CD14-positive monocyte (primary cell): Measurements from ENCODE around the gene TRANK1. TPM values are rescaled to one million over a fixed set of nuclear protein-coding genes. Genes with fewer than 3 reads are reported as not detected.
A peak's percentile ranks its signal among the peaks of the same experiment; 100 is the strongest.

Experiments used
- DNase-seq, 3 donors: peaks; one replicate each; pipeline ENCODE4 v3.0.0-alpha.2; 2011 to 2022
- H2AFZ ChIP-seq: 2 replicates; pipeline ENCODE4 v1.6.0; 2012; ENCODE audit warnings: mild to moderate bottlenecking, low read depth, low read length, inconsistent platforms; ENCODE audit not compliant: insufficient read depth, poor library complexity, severe bottlenecking
- H3K27ac ChIP-seq, 2 donors: 1 replicate in 1 of 2; 2 replicates in 1 of 2; pipeline ENCODE4 v1.5.1; 2012 to 2013; ENCODE audit warnings: low read length in 2 of 2, control low read depth in 1 of 2, inconsistent platforms in 1 of 2, low read depth in 1 of 2, mild to moderate bottlenecking in 1 of 2
- H3K27me3 ChIP-seq, 2 donors: one replicate each; pipeline versions ENCODE4 v1.6.0 to v1.6.1; 2011 to 2013; ENCODE audit warnings: low read length in 2 of 2; ENCODE audit not compliant: control insufficient read depth in 2 of 2, insufficient read depth in 2 of 2
- H3K36me3 ChIP-seq, 2 donors: replicated peaks in 1 of 2; 1 replicate in 1 of 2; 2 replicates in 1 of 2; pipeline versions ENCODE4 v1.5.1 to v1.6.1; 2012 to 2013; ENCODE audit warnings: low read length in 2 of 2, control low read depth in 1 of 2, inconsistent platforms in 1 of 2, mild to moderate bottlenecking in 1 of 2; ENCODE audit not compliant: insufficient read depth in 2 of 2, control insufficient read depth in 1 of 2
- H3K4me1 ChIP-seq, 2 donors: 1 replicate in 1 of 2; 2 replicates in 1 of 2; pipeline versions ENCODE4 v1.5.1 to v1.6.1; 2012 to 2013; ENCODE audit warnings: low read length in 2 of 2, control low read depth in 1 of 2, inconsistent platforms in 1 of 2, mild to moderate bottlenecking in 1 of 2, moderate library complexity in 1 of 2; ENCODE audit not compliant: insufficient read depth in 2 of 2, control insufficient read depth in 1 of 2
- H3K4me2 ChIP-seq: replicated peaks from 2 replicates; pipeline ENCODE3; 2012; ENCODE audit warnings: low read length, moderate library complexity, mild to moderate bottlenecking; ENCODE audit not compliant: poor library complexity, severe bottlenecking; ENCODE audit errors: extremely low read depth
- H3K4me3 ChIP-seq, 3 experiments: fragments of 200-600 bp in 1 of 3; sonication (generic) in 1 of 3; replicated peaks in 1 of 3; 1 replicate in 2 of 3; 2 replicates in 1 of 3; pipeline ENCODE4 v1.5.1; 2011 to 2013; ENCODE audit warnings: low read length in 3 of 3, mild to moderate bottlenecking in 3 of 3, control low read depth in 2 of 3, low read depth in 2 of 3, inconsistent platforms in 1 of 3, moderate library complexity in 1 of 3
- H3K79me2 ChIP-seq: 2 replicates; pipeline ENCODE4 v1.6.0; 2012; ENCODE audit warnings: mild to moderate bottlenecking, control low read depth, inconsistent platforms, low read length, moderate library complexity; ENCODE audit not compliant: insufficient read depth
- H3K9ac ChIP-seq: 2 replicates; pipeline ENCODE4 v1.6.0; 2017; ENCODE audit warnings: low read length, mild to moderate bottlenecking; ENCODE audit not compliant: insufficient read depth, poor library complexity, severe bottlenecking
- H3K9me3 ChIP-seq, 2 donors: replicated peaks in 1 of 2; 1 replicate in 1 of 2; 2 replicates in 1 of 2; pipeline versions ENCODE4 v1.5.1 to v1.6.1; 2012 to 2013; ENCODE audit warnings: low read length in 2 of 2, control low read depth in 1 of 2; ENCODE audit not compliant: control insufficient read depth in 1 of 2, insufficient read depth in 1 of 2
- H4K20me1 ChIP-seq: 2 replicates; pipeline ENCODE4 v1.6.0; 2012; ENCODE audit warnings: mild to moderate bottlenecking, low read length, control low read depth, moderate library complexity; ENCODE audit not compliant: insufficient read depth
- H3K27ac Mint-ChIP-seq, 7 donors: one replicate each; pipeline ENCODE4 v1.8.0; 2020; ENCODE audit warnings: mild to moderate bottlenecking in 7 of 7, mixed read lengths in 7 of 7, moderate library complexity in 6 of 7, inconsistent platforms in 2 of 7
- H3K27me3 Mint-ChIP-seq, 3 donors: one replicate each; pipeline ENCODE4 v1.8.0; 2021 to 2022; ENCODE audit warnings: low read depth in 3 of 3, mild to moderate bottlenecking in 3 of 3, mixed read lengths in 3 of 3, moderate library complexity in 3 of 3, inconsistent platforms in 1 of 3
- H3K36me3 Mint-ChIP-seq, 2 donors: one replicate each; pipeline ENCODE4 v1.8.0; 2020; ENCODE audit warnings: mixed read lengths in 2 of 2, inconsistent platforms in 1 of 2, mild to moderate bottlenecking in 1 of 2
- H3K4me1 Mint-ChIP-seq: one replicate; pipeline ENCODE4 v1.8.0; 2020; ENCODE audit warnings: mild to moderate bottlenecking, mixed read lengths
- H3K4me3 Mint-ChIP-seq, 2 donors: one replicate each; pipeline ENCODE4 v1.8.0; 2020; ENCODE audit warnings: mild to moderate bottlenecking in 2 of 2, mixed read lengths in 2 of 2, moderate library complexity in 1 of 2
- H3K9me3 Mint-ChIP-seq, 7 donors: one replicate each; pipeline ENCODE4 v1.8.0; 2020 to 2022; ENCODE audit warnings: mixed read lengths in 7 of 7, mild to moderate bottlenecking in 6 of 7, moderate library complexity in 6 of 7, inconsistent platforms in 2 of 7
- CTCF ChIP-seq: fragments of 200-600 bp; IDR thresholded peaks from one replicate; pipeline ENCODE4 v1.8.0; 2022; ENCODE audit warnings: antibody characterized with exemption, mild to moderate bottlenecking
- WGBS: methylation state at CpG from one replicate; pipeline ENCODE4 v1.1.5; 2013; ENCODE audit warnings: missing lambda C conversion rate; ENCODE audit not compliant: insufficient coverage; 5-methylcytosine and 5-hydroxymethylcytosine counted together
- intact Hi-C, 2 donors: fragments of 100-400 bp; cut with micrococcal nuclease; formaldehyde crosslinking; loops; one replicate each; pipeline versions ENCODE4 v1.15.0 to v1.15.1; 2023
- polyA plus RNA-seq, 3 donors: library from polyadenylated mRNA; depleted of rRNA in 1 of 3; unstranded in 2 of 3; stranded (reverse) in 1 of 3; fragments of 300-500 nt in 2 of 3; fragments of >200 nt in 1 of 3; fragmentation: Illumina TruSeq in 2 of 3; gene quantifications; 1 replicate in 2 of 3; 2 replicates in 1 of 3; pipeline ENCODE4 v1.2.3, GENCODE V29; 2012 to 2021

TRANK1 gene
- polyA plus RNA-seq, 3 donors, result 2.8 to 6.3 (median 5.8) TPM

GRCh38 chr3:36992806-36993325, 48.0 kb upstream of the TRANK1 start, which contains the start of gene EPM2AIP1:
TSS of gene EPM2AIP1 (minus strand) at chr3:36993131. CDS start at chr3:36993077, 54 bp downstream.
- peaks cover 8% of the 10 kb centered on the region for H4K20me1 ChIP-seq
- peaks cover 46 to 59% of the 10 kb centered on the region in 2 donors for H3K4me1 ChIP-seq
- peaks cover 16 to 29% of the 10 kb centered on the region in 2 donors for H3K36me3 ChIP-seq
- H3K4me3 ChIP-seq, result peak within 1 kb of the TSS; percentile 56 to 89 (median 87)
- peak within 1 kb of the TSS; percentile 81 for H2AFZ ChIP-seq
- peak within 1 kb of the TSS; percentile 87 for H3K4me2 ChIP-seq
- no peak within 1 kb of the TSS for H3K27ac Mint-ChIP-seq
- H3K79me2 ChIP-seq, result peaks cover 90% of the 10 kb centered on the region
- peak within 1 kb of the TSS; percentile 98 to 99 for H3K27ac ChIP-seq
- no peaks in the 10 kb centered on the region for H3K9me3 ChIP-seq
- no peak within 1 kb of the TSS for H3K4me3 Mint-ChIP-seq
- peaks cover 21 to 42% of the 10 kb centered on the region in 2 donors for H3K36me3 Mint-ChIP-seq
- TF ChIP-seq CTCF, result no peak
- H3K9ac ChIP-seq, result peak within 1 kb of the TSS; percentile 91
- H3K4me1 Mint-ChIP-seq, result peaks cover 40% of the 10 kb centered on the region
- H3K9me3 Mint-ChIP-seq, result no peaks in the 10 kb centered on the region
- H3K27me3 Mint-ChIP-seq, result no peaks in the 10 kb centered on the region
- H3K27me3 ChIP-seq, result no peaks in the 10 kb centered on the region
- under 1% methylated on average over 43 of the region's 48 CpGs for WGBS
- intact Hi-C loops, result loop anchor here (5.0 kb wide), 2 partner anchors 81 to 86 kb away; no protein-coding TSS in a partner anchor
- DNase-seq, result no peak

- H3K27me3 ChIP-seq, result no peaks in the 10 kb centered on the region
- H3K4me1 ChIP-seq, result peaks cover 48 to 61% of the 10 kb centered on the region in 2 donors
- peak overlapping the region; percentile 56 to 89 (median 74) for H3K4me3 ChIP-seq
- peak overlapping the region; percentile 91 for H3K9ac ChIP-seq
- H3K4me2 ChIP-seq, result peak overlapping the region; percentile 87
- under 1% methylated on average over 13 of the region's 24 CpGs for WGBS
- Mint-ChIP-seq H3K9me3 (no peaks in the 10 kb centered on the region), H3K27me3 (no peaks in the 10 kb centered on the region), H3K4me1 (peaks cover 41% of the 10 kb centered on the region), H3K4me3 (no peak overlapping the region), H3K27ac (no peak overlapping the region), H3K36me3 (peaks cover 19 to 40% of the 10 kb centered on the region in 2 donors)
- peaks cover 89% of the 10 kb centered on the region for H3K79me2 ChIP-seq
- no peaks in the 10 kb centered on the region for H3K9me3 ChIP-seq
- peaks cover 11% of the 10 kb centered on the region for H4K20me1 ChIP-seq
- intact Hi-C loops, result loop anchor here (5.0 kb wide), 2 partner anchors 80 to 85 kb away; no protein-coding TSS in a partner anchor
- peak; percentile 37 to 70 (median 42) for DNase-seq
- no peak for TF ChIP-seq CTCF
- H3K27ac ChIP-seq, result peak overlapping the region; percentile 98 to 99
- H2AFZ ChIP-seq, result peak overlapping the region; percentile 81
- peaks cover 12 to 26% of the 10 kb centered on the region in 2 donors for H3K36me3 ChIP-seq
These were observed 47.3 kb upstream of the TRANK1 start for GRCh38 chr3:36991923-36992805.
